Measurements from ENCODE around the gene PFKL.
A peak's percentile ranks its signal among the peaks of the same experiment; 100 is the strongest.
"Not testable (repeated sequence)": the region's sequence is repeated elsewhere in the genome, so short reads cannot be mapped to it uniquely, and the experiment has no call there.

The PFKL gene

GRCh38 chr21:44329086-44329889 lies 29.4 kb downstream of the PFKL start:
- no peak for DNase-seq

- DNase-seq: no peak
These were observed 30.3 kb downstream of the PFKL start for GRCh38 chr21:44329971-44330681.

GRCh38 chr21:44330698-44331097 lies 30.8 kb downstream of the PFKL start:
- DNase-seq: no peak

GRCh38 chr21:44331209-44331608 lies 31.4 kb downstream of the PFKL start:
- DNase-seq: no peak

- DNase-seq: no peak
These were observed 31.9 kb downstream of the PFKL start for GRCh38 chr21:44331650-44332307.

GRCh38 chr21:44332383-44332782 lies 32.5 kb downstream of the PFKL start:
- DNase-seq: no peak

- DNase-seq: no peak
These were observed 33.1 kb downstream of the PFKL start for GRCh38 chr21:44332965-44333364.

- no peak for DNase-seq
These were observed 33.9 kb downstream of the PFKL start for GRCh38 chr21:44333509-44334328.

GRCh38 chr21:44334329-44335030 lies 34.6 kb downstream of the PFKL start:
- DNase-seq: no peak

- DNase-seq: no peak
These were observed 35.6 kb downstream of the PFKL start for GRCh38 chr21:44335266-44336059.

GRCh38 chr21:44337449-44337848 lies 37.6 kb downstream of the PFKL start:
- no peak for DNase-seq

- DNase-seq: peak; percentile 50
These were observed 38.4 kb downstream of the PFKL start for GRCh38 chr21:44337941-44338895.

- peak; percentile 95 for DNase-seq
These were observed 39.4 kb downstream of the PFKL start, which contains the start of gene CFAP410 for GRCh38 chr21:44338971-44339910. Gene CFAP410 (minus strand): TSS chr21:44339390. CDS start chr21:44339194, 196 bp downstream.

GRCh38 chr21:44341726-44342458 lies 42.0 kb downstream of the PFKL start:
- not testable (repeated sequence) for DNase-seq

GRCh38 chr21:44342981-44343380 lies 43.1 kb downstream of the PFKL start:
- not testable (repeated sequence) for DNase-seq

GRCh38 chr21:44344541-44345183 lies 44.8 kb downstream of the PFKL start:
- no peak for DNase-seq

- DNase-seq: no peak
These were observed 45.6 kb downstream of the PFKL start for GRCh38 chr21:44345495-44345894.

Measured in CD4-positive, alpha-beta T cell treated with Interleukin-10 for 1 hour (primary cell).